ENCODE measurements around the gene PEX11B. TPM values are rescaled to one million over a fixed set of nuclear protein-coding genes. Genes with fewer than 3 reads are reported as not detected.

The PEX11B gene
- total RNA-seq, 2 experiments from 2014 or later = 11.6 to 13.2 TPM

- Mint-ChIP-seq H3K9me3 (no peaks in the 10 kb centered on the region), H3K4me3 (no peak overlapping the region), H3K4me1 (ENCODE audit: low read depth) (peaks cover 4% of the 10 kb centered on the region), H3K27ac (no peak overlapping the region), H3K27me3 (no peaks in the 10 kb centered on the region), H3K36me3 (ENCODE audit: low read depth) (peaks cover 7% of the 10 kb centered on the region)
- intact Hi-C loops (cut with DNase I, micrococcal nuclease) = no loop called here
- no peaks in the 10 kb centered on the region for H3K9me3 ChIP-seq (ENCODE audit: control insufficient read depth in 1 of 2, insufficient read depth in 1 of 2, low read length in 2 of 2)
- no peaks in the 10 kb centered on the region for H3K36me3 ChIP-seq (ENCODE audit: insufficient read depth, low read length)
- DNase-seq (no peak), ATAC-seq (ENCODE audit: poor library complexity) (no peak)
- no peaks in the 10 kb centered on the region for H3K27me3 ChIP-seq (ENCODE audit: control insufficient read depth in 1 of 2, insufficient read depth in 2 of 2, low read length in 2 of 2)
- peaks cover 10% of the 10 kb centered on the region for H3K4me1 ChIP-seq (ENCODE audit: insufficient read depth, low read length)
- no peak overlapping the region for H3K4me3 ChIP-seq (ENCODE audit: low read length)
- H3K27ac ChIP-seq (ENCODE audit: low read depth in 1 of 2, low read length in 2 of 2) = no peak overlapping the region
- POLR2A ChIA-PET = no interaction called here
- CTCF ChIA-PET = interaction anchor here (3.8 kb wide), 1 partner anchor 18 kb away, joined by 13 read pairs; the partner anchor contains the start of gene NUDT17
- TF ChIP-seq CTCF (IDR thresholded peaks at IDR 0.05) = no peak
Measured at GRCh38 chr1:145863282-145864018, 55.1 kb downstream of the PEX11B start.

Other genes starting within 250 kb of the PEX11B start
- not detected for gene PDZK1, start 211.3 kb downstream of the PEX11B start, total RNA-seq
- not detected for gene CD160, start 199.2 kb downstream of the PEX11B start, total RNA-seq
- gene RNF115, start 94.6 kb downstream of the PEX11B start, total RNA-seq = 10 to 100 TPM; 11.4 to 11.9 TPM
- gene POLR3C, start 94.5 kb downstream of the PEX11B start, total RNA-seq = 10 to 100 TPM; 18.6 to 19.9 TPM
- 1 to 10 TPM; 1.6 to 2.8 TPM for gene NUDT17, start 73.1 kb downstream of the PEX11B start, total RNA-seq
- 10 to 100 TPM; 18.7 to 19.7 TPM for gene PIAS3, start 59.6 kb downstream of the PEX11B start, total RNA-seq
- gene ANKRD35, start 32.9 kb downstream of the PEX11B start, total RNA-seq = under 1 TPM in 1 of 2 experiments, not detected in 1; 0.11 TPM
- 1 to 10 TPM in 1 of 2 experiments, under 1 TPM in 1; 0.77 to 1.0 TPM for gene ITGA10, start 8.7 kb downstream of the PEX11B start, total RNA-seq
- 100 to 1,000 TPM; 126 to 134 TPM for gene RBM8A, start 8.8 kb upstream of the PEX11B start, total RNA-seq
- 10 to 100 TPM; 21.4 to 21.5 TPM for gene LIX1L, start 39.3 kb upstream of the PEX11B start, total RNA-seq
- under 1 TPM; 0.42 to 0.47 TPM for gene ANKRD34A, start 45.9 kb upstream of the PEX11B start, total RNA-seq
- 10 to 100 TPM; 17.2 to 17.8 TPM for gene POLR3GL, start 46.0 kb upstream of the PEX11B start, total RNA-seq
- 1,000 to 10,000 TPM; 1,317 to 1,358 TPM for gene TXNIP, start 77.9 kb upstream of the PEX11B start, total RNA-seq
- gene HJV, start 103.0 kb upstream of the PEX11B start, total RNA-seq = not detected
- 1 to 10 TPM; 2.4 to 2.5 TPM for gene NBPF10, start 226.1 kb upstream of the PEX11B start, total RNA-seq

All from CD4-positive, alpha-beta T cell (primary cell).